HCT116 (cell line): ENCODE results near the gene RIMBP2. TPM values are rescaled to one million over a fixed set of nuclear protein-coding genes. Genes with fewer than 3 reads are reported as not detected.

Experiments used
- ATAC-seq: fragments of 200-7000 bp; cut with Tn5 transposase; 2 replicates; pipeline ENCODE4 v1.9.1; 2020; ENCODE audit warnings: mild to moderate bottlenecking, moderate library complexity
- BruUV-seq: library from RNA; stranded (reverse); fragments of 400-500 nt; replicated peaks from 2 replicates; lab custom pipeline; 2021; lab: Mats Ljungman, UMichigan
- CTCF ChIA-PET: fragments of 300-600 bp; sonication (Branson Sonifier 250); formaldehyde crosslinking; loops from one replicate; lab custom pipeline; 2021; ENCODE audit warnings: antibody characterized with exemption; lab: Charles Lee
- POLR2A ChIA-PET: fragments of 300-600, 350-600 bp; sonication (Branson Sonifier 250); formaldehyde crosslinking; loops from one replicate; lab custom pipeline; 2021; ENCODE audit warnings: antibody characterized with exemption; lab: Charles Lee
- RAD21 ChIA-PET, 2 experiments: fragments of 300-600 bp; sonication (Branson Sonifier 250); formaldehyde crosslinking; loops; one replicate each; lab custom pipeline; 2023; ENCODE audit warnings: low total read pairs in 2 of 2; ENCODE audit not compliant: uncharacterized antibody in 2 of 2, unreplicated experiment in 2 of 2, low non-redundant PET in 1 of 2; lab: Charles Lee
- DNase-seq: peaks from one replicate; pipeline ENCODE4 v3.0.0-alpha.2; 2010; ENCODE audit warnings: low read depth, low spot score
- H2AFZ ChIP-seq: fragments of 200-600 bp; shearing (Covaris generic), sonication (generic); 2 replicates; pipeline ENCODE4 v1.6.1; 2017; ENCODE audit warnings: low read depth, mixed run types, mixed read lengths, antibody characterized with exemption, low read length; ENCODE audit not compliant: poor library complexity, severe bottlenecking
- H3K27ac ChIP-seq: 2 replicates; pipeline ENCODE4 v1.5.1; 2012; ENCODE audit warnings: low read depth, low read length
- H3K27me3 ChIP-seq: fragments of 200-600 bp; sonication (generic); 2 replicates; pipeline ENCODE4 v1.6.1; 2016; ENCODE audit warnings: mixed run types, low read length, mixed read lengths; ENCODE audit not compliant: insufficient read depth
- H3K36me3 ChIP-seq, 2 experiments: fragments of 200-500 bp in 1 of 2; fragments of 200-600 bp in 1 of 2; sonication (Bioruptor generic) in 1 of 2; sonication (generic) in 1 of 2; 2 replicates each; pipeline versions ENCODE4 v1.5.1 to v1.6.1; 2014 to 2016; ENCODE audit warnings: low read length in 2 of 2, inconsistent platforms in 1 of 2, mixed read lengths in 1 of 2, mixed run types in 1 of 2; ENCODE audit not compliant: insufficient read depth in 2 of 2, control insufficient read depth in 1 of 2
- H3K4me1 ChIP-seq, 2 experiments: fragments of 200-600 bp in 1 of 2; sonication (generic) in 1 of 2; 2 replicates each; pipeline versions ENCODE4 v1.5.1 to v1.6.1; 2012 to 2017; ENCODE audit warnings: low read length in 2 of 2, inconsistent platforms in 1 of 2, mild to moderate bottlenecking in 1 of 2, mixed read lengths in 1 of 2, mixed run types in 1 of 2, moderate library complexity in 1 of 2; ENCODE audit not compliant: insufficient read depth in 2 of 2, control insufficient read depth in 1 of 2
- H3K4me2 ChIP-seq: fragments of 200-600 bp; sonication (generic); 2 replicates; pipeline ENCODE4 v1.6.1; 2017; ENCODE audit warnings: mixed run types, low read length, mixed read lengths
- H3K4me3 ChIP-seq, 2 experiments: fragments of 200-600 bp in 1 of 2; sonication (generic) in 1 of 2; replicated peaks in 1 of 2; 2 replicates each; pipeline ENCODE4 v1.5.1; 2011 to 2016; ENCODE audit warnings: low read length in 2 of 2, control low read depth in 1 of 2, low read depth in 1 of 2, mild to moderate bottlenecking in 1 of 2, mixed read lengths in 1 of 2, mixed run types in 1 of 2
- H3K79me2 ChIP-seq: fragments of 200-600 bp; sonication (generic); 2 replicates; pipeline ENCODE4 v1.6.1; 2017; ENCODE audit warnings: mild to moderate bottlenecking, mixed run types, low read length, moderate library complexity, mixed read lengths; ENCODE audit not compliant: insufficient read depth
- H3K9ac ChIP-seq: fragments of 200-600 bp; sonication (generic); 2 replicates; pipeline ENCODE4 v1.6.1; 2016; ENCODE audit warnings: low read length, mixed read lengths
- H3K9me2 ChIP-seq: fragments of 200-600 bp; sonication (generic), shearing (Covaris generic); 2 replicates; pipeline ENCODE4 v1.6.1; 2017; ENCODE audit warnings: mixed run types, mild to moderate bottlenecking, moderate library complexity; ENCODE audit not compliant: insufficient read depth
- H3K9me3 ChIP-seq, 2 experiments: fragments of 200-500 bp in 1 of 2; fragments of 200-600 bp in 1 of 2; sonication (Bioruptor generic) in 1 of 2; sonication (generic) in 1 of 2; 2 replicates each; pipeline ENCODE4 v1.6.1; 2014 to 2017; ENCODE audit warnings: low read length in 2 of 2, mixed read lengths in 2 of 2, inconsistent platforms in 1 of 2, low read depth in 1 of 2, mild to moderate bottlenecking in 1 of 2, mixed run types in 1 of 2, moderate library complexity in 1 of 2; ENCODE audit not compliant: control insufficient read depth in 1 of 2, insufficient read depth in 1 of 2
- H4K20me1 ChIP-seq: fragments of 200-600 bp; sonication (generic), shearing (Covaris generic); 2 replicates; pipeline ENCODE4 v1.6.1; 2017; ENCODE audit warnings: mixed run types, mild to moderate bottlenecking, moderate library complexity; ENCODE audit not compliant: insufficient read depth
- SIN3A ChIP-seq: IDR thresholded peaks from 2 replicates; pipeline ENCODE4 v1.6.1; 2012; ENCODE audit warnings: low read depth
- TCF7L2 ChIP-seq: IDR thresholded peaks from 2 replicates; pipeline ENCODE4 v1.7.0; 2011; ENCODE audit warnings: borderline replicate concordance, inconsistent platforms; ENCODE audit not compliant: insufficient read depth, insufficient read length; ENCODE audit errors: extremely low read depth
- ZFX ChIP-seq: fragments of 450-650 bp; IDR thresholded peaks from 2 replicates; pipeline ENCODE4 v1.6.1; 2017
- intact Hi-C: fragments of 100-400 bp; cut with micrococcal nuclease; formaldehyde crosslinking; loops from 2 replicates; pipeline ENCODE4 v1.10.0; 2022
- total RNA-seq: library from RNA; stranded (reverse); gene quantifications from one replicate; pipeline ENCODE4 v1.2.1, GENCODE V29; 2021; ENCODE audit not compliant: unreplicated experiment
- TF ChIP-seq, protein P1 (sequence below): IDR thresholded peaks from 2 replicates; pipeline ENCODE4 v1.6.1; 2011; ENCODE audit warnings: mild to moderate bottlenecking, low read length, moderate library complexity; ENCODE audit not compliant: insufficient replicate concordance; ENCODE audit errors: extremely low read depth
- TF ChIP-seq, protein P2 (sequence below): IDR thresholded peaks from 2 replicates; pipeline ENCODE4 v1.6.1; 2012

RIMBP2 gene
- total RNA-seq, 1 experiment from 2014 or later: not detected

DNA sequence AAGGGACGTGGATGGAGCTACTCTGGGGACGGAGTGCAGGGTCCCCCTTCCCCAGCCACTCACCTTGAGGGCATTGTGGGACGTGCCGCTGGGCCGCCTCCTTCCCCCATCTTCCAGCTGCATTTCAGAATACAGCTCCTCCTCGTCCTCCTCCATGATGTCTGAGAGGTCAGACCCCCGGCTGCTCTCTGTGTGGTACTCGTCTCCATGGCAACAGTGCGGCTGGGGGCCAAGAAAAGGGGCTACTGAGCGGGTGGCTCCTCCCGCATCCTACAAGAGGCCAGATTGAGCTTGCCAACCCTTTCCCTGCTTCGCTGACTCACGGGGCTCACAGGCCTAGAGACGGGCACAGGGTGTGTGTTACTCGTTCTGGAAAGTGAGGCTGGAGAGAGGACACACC lies 288.0 kb downstream of the RIMBP2 start:
- POLR2A ChIA-PET: no interaction called here

DNA sequence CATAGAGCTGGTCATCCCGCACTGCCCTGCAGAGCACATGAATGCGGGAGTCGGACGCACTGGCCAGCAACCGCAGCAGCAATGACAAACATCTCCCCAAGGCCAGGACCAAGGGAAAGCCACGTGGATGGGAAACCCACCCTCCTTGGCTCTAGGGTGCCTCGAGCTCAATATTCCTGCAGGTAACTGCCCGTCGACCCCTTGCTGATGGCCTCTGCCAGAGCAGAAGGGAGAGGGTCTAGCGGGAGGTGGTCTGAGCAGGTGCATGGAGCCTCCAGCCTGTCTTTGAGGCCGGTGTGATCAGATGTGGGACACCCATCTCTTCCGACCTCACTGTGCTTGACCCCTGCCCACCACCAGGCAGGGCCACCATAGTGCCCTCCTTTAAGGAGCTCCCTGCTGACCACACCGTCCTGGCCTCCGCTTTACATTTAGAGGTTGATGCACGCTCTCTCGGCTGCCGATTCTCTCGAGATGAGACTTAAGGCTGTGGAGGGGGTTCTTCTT lies 288.7 kb downstream of the RIMBP2 start:
- H3K9ac ChIP-seq: no peak overlapping the region
- H4K20me1 ChIP-seq: no peaks in the 10 kb centered on the region
- RAD21 ChIA-PET: no interaction called here
- BruUV-seq: no TSS peak
- no peaks in the 10 kb centered on the region for H3K36me3 ChIP-seq
- no peaks in the 10 kb centered on the region for H3K9me2 ChIP-seq
- TF ChIP-seq, protein P1, sequence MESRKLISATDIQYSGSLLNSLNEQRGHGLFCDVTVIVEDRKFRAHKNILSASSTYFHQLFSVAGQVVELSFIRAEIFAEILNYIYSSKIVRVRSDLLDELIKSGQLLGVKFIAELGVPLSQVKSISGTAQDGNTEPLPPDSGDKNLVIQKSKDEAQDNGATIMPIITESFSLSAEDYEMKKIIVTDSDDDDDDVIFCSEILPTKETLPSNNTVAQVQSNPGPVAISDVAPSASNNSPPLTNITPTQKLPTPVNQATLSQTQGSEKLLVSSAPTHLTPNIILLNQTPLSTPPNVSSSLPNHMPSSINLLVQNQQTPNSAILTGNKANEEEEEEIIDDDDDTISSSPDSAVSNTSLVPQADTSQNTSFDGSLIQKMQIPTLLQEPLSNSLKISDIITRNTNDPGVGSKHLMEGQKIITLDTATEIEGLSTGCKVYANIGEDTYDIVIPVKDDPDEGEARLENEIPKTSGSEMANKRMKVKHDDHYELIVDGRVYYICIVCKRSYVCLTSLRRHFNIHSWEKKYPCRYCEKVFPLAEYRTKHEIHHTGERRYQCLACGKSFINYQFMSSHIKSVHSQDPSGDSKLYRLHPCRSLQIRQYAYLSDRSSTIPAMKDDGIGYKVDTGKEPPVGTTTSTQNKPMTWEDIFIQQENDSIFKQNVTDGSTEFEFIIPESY: no peak
- TF ChIP-seq TCF7L2 (no peak), ZFX (no peak), SIN3A (no peak)
- no peak for ATAC-seq
- CTCF ChIA-PET: no interaction called here
- no peaks in the 10 kb centered on the region for H3K9me3 ChIP-seq
- no peak overlapping the region for H2AFZ ChIP-seq
- H3K4me3 ChIP-seq: no peak overlapping the region
- intact Hi-C loops: no loop called here
- POLR2A ChIA-PET: no interaction called here
- H3K27ac ChIP-seq: no peak overlapping the region
- no peak overlapping the region for H3K4me2 ChIP-seq
- no peaks in the 10 kb centered on the region for H3K4me1 ChIP-seq
- DNase-seq: no peak
- H3K27me3 ChIP-seq: no peaks in the 10 kb centered on the region
- no peaks in the 10 kb centered on the region for H3K79me2 ChIP-seq

More for the DNA sequence above, 288.0 kb downstream of the RIMBP2 start:
- H2AFZ ChIP-seq: no peak overlapping the region
- ChIA-PET RAD21 (no interaction called here), CTCF (no interaction called here)
- intact Hi-C loops: no loop called here
- ATAC-seq (no peak), DNase-seq (no peak)
- no peak overlapping the region for H3K4me2 ChIP-seq
- H3K27me3 ChIP-seq: no peaks in the 10 kb centered on the region
- H4K20me1 ChIP-seq: no peaks in the 10 kb centered on the region
- no peak overlapping the region for H3K27ac ChIP-seq
- H3K4me1 ChIP-seq: no peaks in the 10 kb centered on the region
- H3K79me2 ChIP-seq: no peaks in the 10 kb centered on the region
- no peaks in the 10 kb centered on the region for H3K9me2 ChIP-seq
- H3K9me3 ChIP-seq: no peaks in the 10 kb centered on the region
- no peaks in the 10 kb centered on the region for H3K36me3 ChIP-seq
- H3K4me3 ChIP-seq: no peak overlapping the region
- TF ChIP-seq ZFX: no peak
- TF ChIP-seq, protein P2, sequence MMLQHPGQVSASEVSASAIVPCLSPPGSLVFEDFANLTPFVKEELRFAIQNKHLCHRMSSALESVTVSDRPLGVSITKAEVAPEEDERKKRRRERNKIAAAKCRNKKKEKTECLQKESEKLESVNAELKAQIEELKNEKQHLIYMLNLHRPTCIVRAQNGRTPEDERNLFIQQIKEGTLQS: no peak
- no peak overlapping the region for H3K9ac ChIP-seq
- BruUV-seq: no TSS peak
